ENCODE results near the gene GALNT16. TPM values are rescaled to one million over a fixed set of nuclear protein-coding genes. Genes with fewer than 3 reads are reported as not detected.

Gene GALNT16
- total and polyA plus RNA-seq, 2 donors (not counting 3 experiments of a cell fraction or from before 2014, with no cell fraction given): 0.39 to 0.49 TPM

DNA sequence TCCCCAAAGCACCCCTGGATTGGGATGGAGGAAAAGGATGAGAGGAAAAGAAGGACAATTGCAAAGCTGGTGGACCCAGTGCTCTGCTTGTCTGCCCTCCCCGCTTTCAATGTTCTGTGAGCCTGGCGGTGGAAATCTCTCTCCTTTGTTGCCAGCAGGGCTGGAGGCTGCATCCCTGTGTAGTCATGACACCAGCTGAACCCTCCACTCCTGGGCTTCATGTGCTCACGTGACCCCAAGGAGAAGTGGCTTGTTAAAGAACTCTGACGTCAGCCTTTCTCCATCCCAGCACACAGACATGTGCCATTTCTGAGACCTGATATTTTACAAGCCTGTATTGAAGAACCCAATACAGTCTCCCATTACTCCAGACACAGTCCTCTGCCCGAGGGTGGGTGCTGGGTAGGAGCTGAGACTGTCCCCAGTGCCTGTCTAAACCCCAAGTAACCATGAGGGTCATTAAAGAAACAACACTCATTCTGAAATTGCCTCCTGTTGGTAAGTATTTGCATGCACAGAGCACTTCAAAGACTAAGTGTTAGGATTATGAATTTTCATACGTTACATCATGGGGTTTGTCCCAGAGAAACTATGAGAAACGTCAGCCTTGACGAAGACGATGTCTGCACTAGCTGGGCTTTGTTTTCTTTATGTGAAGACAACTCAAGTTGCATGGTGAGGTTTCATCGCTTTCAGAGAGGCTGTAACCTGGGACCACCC lies 21.7 kb downstream of the GALNT16 start:
- BruUV-seq (replicated peaks): no TSS peak
- H4K20me1 ChIP-seq (replicated peaks; ENCODE audit: control insufficient read depth, extremely low read depth, insufficient read depth, low read length): no peaks in the 10 kb centered on the region
- ChIA-PET CTCF (interaction anchor here (1.6 kb wide), 1 partner anchor 16 kb away, joined by 5 read pairs; no protein-coding TSS in a partner anchor), POLR2A (no interaction called here)
- no peak overlapping the region for H3K27ac ChIP-seq (ENCODE audit: insufficient read depth, low read depth, low read length)
- no peak overlapping the region for H3K4me3 ChIP-seq (replicated peaks in 1 of 3; ENCODE audit: insufficient read depth in 1 of 3, low read depth in 1 of 3, low read length in 3 of 3)
- intact Hi-C loops (cut with micrococcal nuclease): no loop called here
- DNase-seq (ENCODE audit: low read depth, low spot score) (no peak), FAIRE-seq (no peak)
- H3K9me1 ChIP-seq (replicated peaks; ENCODE audit: control insufficient read depth, extremely low read depth, insufficient read depth, low read length): no peaks in the 10 kb centered on the region
- no peak overlapping the region for H3K4me2 ChIP-seq (ENCODE audit: insufficient read depth, low read length)
- H3K27me3 ChIP-seq (ENCODE audit: control insufficient read depth in 2 of 2, insufficient read depth in 2 of 2, low read length in 2 of 2): peaks cover 3 to 6% of the 10 kb centered on the region in 2 experiments
- no peak overlapping the region for H3K9ac ChIP-seq (replicated peaks; ENCODE audit: extremely low read depth, insufficient read depth, low read length)
- H3K4me1 ChIP-seq (ENCODE audit: control insufficient read depth, extremely low read depth, insufficient read depth, low read length): no peaks in the 10 kb centered on the region
- TF ChIP-seq, protein P1, sequence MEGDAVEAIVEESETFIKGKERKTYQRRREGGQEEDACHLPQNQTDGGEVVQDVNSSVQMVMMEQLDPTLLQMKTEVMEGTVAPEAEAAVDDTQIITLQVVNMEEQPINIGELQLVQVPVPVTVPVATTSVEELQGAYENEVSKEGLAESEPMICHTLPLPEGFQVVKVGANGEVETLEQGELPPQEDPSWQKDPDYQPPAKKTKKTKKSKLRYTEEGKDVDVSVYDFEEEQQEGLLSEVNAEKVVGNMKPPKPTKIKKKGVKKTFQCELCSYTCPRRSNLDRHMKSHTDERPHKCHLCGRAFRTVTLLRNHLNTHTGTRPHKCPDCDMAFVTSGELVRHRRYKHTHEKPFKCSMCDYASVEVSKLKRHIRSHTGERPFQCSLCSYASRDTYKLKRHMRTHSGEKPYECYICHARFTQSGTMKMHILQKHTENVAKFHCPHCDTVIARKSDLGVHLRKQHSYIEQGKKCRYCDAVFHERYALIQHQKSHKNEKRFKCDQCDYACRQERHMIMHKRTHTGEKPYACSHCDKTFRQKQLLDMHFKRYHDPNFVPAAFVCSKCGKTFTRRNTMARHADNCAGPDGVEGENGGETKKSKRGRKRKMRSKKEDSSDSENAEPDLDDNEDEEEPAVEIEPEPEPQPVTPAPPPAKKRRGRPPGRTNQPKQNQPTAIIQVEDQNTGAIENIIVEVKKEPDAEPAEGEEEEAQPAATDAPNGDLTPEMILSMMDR (IDR thresholded peaks at IDR 0.05; ENCODE audit: extremely low read depth in 1 of 2, insufficient read depth in 1 of 2, low read depth in 1 of 2, low read length in 2 of 2): no peak
- no peak for TF ChIP-seq POLR2A (IDR thresholded peaks at IDR 0.05; ENCODE audit: low read depth, low read length)
- TF ChIP-seq JUN (IDR thresholded peaks at IDR 0.05; ENCODE audit: borderline replicate concordance, insufficient read depth, insufficient read length, low read depth): no peak
- TF ChIP-seq EZH2 (IDR thresholded peaks at IDR 0.05; ENCODE audit: borderline replicate concordance, low read depth, low read length, severe bottlenecking): no peak
- TF ChIP-seq MYC (IDR thresholded peaks at IDR 0.05; ENCODE audit: low read depth, low read length): no peak
- TF ChIP-seq, protein P2, sequence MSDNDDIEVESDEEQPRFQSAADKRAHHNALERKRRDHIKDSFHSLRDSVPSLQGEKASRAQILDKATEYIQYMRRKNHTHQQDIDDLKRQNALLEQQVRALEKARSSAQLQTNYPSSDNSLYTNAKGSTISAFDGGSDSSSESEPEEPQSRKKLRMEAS (IDR thresholded peaks at IDR 0.05; ENCODE audit: insufficient read depth, insufficient read length): no peak
- no peak for TF ChIP-seq POLR2AphosphoS5 (IDR thresholded peaks at IDR 0.05; ENCODE audit: insufficient read depth, low read depth, low read length)
- TF ChIP-seq FOS (IDR thresholded peaks at IDR 0.05; ENCODE audit: borderline replicate concordance, insufficient read depth, low read length): no peak
- no peaks in the 10 kb centered on the region for H3K36me3 ChIP-seq (ENCODE audit: control insufficient read depth in 2 of 2, extremely low read depth in 1 of 2, insufficient read depth in 2 of 2, low read length in 2 of 2)
- no peaks in the 10 kb centered on the region for H3K79me2 ChIP-seq (ENCODE audit: control insufficient read depth, insufficient read depth, low read length)
- H3K9me3 ChIP-seq (replicated peaks; ENCODE audit: control insufficient read depth, insufficient read depth, low read length): no peaks in the 10 kb centered on the region
- dilution Hi-C loops (cut with MboI; ENCODE audit: extremely low pct_ligation_motif_present, low sequenced_read_pairs): no loop called here
- no peak overlapping the region for H2AFZ ChIP-seq (ENCODE audit: low read depth, low read length)

Measured in endothelial cell of umbilical vein (primary cell).